Activated CD4-positive, alpha-beta T cell treated with anti-CD3 and anti-CD28 coated beads, Interleukin-10, Interleukin-2, amounts not matched to agents 100 ng/mL and 50 ng/mL, durations not matched to agents 16 hours and 8 hours (primary cell): ENCODE data around the gene TSPEAR.

ENCODE experiments used
- DNase-seq: peaks from one replicate; pipeline ENCODE4 v3.0.0-alpha.2; 2020

The TSPEAR gene

DNA sequence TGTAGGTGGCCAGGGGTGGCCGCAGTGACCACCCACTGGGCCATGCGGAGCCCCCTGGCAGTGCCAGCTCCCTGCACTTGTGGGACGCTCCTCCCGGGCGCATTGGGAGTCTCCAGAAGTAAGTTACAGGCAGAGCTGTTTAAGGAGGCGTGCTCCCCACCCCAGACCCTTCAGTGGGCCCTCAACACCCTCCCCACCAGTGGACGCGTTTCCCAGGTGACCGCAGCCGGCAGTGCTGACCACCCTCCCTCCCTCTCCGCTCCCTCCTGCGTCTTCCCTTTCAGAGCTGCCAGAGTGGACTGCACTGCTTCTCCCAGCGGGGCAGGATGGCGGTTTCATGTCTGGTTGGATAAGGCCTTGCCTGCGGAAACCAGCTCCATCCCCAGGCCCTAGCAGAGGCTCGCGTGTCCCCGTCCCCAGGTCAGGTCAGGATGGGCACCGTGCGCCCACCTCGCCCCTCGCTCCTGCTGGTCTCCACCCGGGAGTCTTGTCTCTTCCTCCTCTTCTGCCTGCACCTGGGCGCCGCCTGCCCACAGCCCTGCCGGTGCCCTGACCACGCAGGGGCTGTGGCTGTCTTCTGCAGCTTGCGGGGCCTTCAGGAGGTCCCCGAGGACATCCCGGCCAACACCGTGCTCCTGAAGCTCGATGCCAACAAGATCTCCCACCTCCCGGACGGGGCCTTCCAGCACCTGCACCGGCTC, 255.0 kb downstream of the TSPEAR start:
- DNase-seq = no peak

DNA sequence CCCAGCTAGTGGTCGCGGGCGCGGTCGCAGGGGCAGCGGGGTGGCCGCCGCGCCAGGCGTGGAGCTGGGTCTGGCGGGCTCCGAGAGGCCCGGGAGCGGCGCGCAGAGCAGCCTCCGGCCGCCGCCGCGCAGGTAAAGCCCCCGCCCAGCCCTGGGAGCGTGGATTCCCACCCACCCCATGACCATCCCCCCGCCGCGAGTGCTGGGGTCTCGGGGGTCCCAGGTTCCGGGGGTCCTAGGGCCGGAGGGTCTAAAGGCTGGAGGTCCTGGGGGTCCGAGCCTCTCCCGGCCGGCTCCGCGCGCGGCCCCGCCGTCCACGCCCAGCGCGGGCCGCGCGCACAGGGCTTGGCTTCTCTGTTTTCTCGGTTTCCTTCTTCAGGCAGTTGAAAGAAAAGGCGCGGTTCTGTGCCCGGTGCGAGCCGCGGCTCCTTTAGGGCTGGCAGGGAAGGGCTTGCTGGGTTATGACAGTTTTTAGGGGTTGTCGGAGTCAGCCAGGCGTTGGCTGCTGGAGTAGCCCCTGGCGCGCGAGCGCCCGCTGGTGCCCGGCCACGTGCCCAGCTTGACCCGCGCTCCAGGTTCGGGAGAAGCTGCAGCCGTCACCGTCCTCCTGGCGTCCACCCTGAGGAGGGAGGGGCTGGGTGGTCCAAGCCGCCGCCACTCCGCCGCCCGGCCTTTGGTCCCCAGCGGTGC, 255.7 kb downstream of the TSPEAR start:
- DNase-seq = peak; percentile 39

DNA sequence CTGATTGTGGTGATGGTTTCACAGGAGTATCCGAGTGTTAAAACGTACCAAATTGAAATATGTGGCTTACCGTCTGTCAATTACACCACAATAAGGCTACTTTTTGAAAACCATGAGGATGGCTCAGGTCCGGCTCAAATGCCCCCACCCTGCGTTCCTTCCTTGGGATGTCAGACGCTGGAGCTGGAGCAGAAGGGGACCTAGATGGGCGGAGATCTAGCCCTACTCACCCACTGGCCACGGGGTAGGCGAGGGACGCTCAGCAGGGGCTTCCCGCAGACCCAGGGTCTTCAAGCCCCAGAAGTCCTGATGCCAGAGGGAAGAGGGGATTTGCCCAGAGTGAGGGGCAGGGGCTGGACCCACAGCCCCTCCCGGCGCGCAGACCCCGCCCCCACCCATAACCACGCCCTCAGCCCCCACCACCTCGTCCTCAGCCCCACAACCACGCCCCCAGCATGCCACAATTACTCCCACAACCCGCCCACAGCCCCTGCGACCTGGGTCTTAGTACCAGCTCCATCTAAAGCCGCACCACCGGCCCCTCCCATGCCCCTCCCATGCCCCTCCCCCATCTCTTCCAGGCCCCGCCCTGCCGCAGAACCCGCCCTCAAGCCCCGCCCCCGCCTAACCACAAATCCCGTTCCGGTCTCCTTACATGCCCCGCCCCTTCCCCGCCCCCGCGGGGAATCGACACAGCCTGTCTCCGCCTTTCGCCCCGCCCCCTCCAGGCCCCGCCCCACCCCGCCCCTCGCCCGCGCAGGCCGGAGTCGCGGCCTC, 256.4 kb downstream of the TSPEAR start, which contains the start of gene LRRC3:
Gene LRRC3, plus strand, starts transcription at position 764 of the 777 bp plus-strand sequence. CDS start 1,135 bp downstream, outside the sequence.
- peak; percentile 88 for DNase-seq

DNA sequence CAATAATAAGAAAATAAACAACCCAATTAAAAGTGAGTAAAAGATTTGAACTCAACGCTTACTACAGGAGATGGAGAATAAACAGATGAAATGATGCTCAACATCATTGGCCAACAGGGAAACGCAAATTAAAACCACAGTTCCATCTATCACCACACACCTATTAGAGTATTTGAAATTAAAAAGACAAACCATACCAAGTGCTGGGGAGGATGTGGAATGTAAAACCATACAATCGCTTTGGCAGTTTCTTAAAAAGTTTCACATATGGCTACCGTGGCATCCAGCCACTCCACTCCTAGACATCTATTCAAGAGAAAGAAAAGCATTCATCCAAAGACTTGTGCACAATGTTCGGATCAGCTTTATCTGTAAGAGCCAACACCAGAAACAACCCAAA, 257.3 kb downstream of the TSPEAR start:
- no peak for DNase-seq

DNA sequence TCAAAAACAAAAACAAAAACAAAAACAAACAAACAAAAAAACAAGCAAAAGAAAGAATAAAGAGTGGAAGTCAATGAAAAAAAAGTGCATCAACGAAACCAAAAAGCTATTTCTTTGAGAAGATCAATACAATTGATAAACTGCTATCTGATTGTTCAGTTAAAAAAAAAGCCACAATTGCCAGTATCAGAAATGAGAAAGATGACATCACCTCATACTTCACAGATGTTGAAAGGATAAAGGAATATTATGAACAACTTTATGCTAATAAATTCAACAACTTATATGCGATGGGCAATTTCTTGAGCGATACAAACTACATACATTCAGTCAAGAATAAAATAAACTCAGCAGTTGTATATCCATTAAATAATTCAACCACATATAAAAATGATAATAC, 258.3 kb downstream of the TSPEAR start:
- DNase-seq = no peak

DNA sequence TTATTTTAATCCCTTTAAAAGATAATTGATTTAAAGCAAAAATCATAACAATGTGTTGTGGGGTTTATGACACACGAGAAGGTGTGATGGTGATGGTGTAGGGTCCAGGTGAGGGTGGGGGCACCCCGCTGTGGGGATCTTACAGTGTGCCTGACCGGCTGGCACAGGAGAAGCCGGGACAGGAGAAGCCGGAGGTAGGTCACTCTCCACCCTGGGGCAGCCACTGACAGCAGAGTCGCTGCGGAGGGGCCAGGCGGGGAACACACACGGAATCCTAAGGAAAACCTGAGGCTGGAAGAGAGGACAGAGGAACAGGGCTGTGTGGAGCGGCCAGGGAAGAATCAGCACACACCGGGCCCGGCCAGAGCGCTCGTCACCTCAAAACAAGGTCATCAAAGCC, 260.4 kb downstream of the TSPEAR start:
- no peak for DNase-seq

DNA sequence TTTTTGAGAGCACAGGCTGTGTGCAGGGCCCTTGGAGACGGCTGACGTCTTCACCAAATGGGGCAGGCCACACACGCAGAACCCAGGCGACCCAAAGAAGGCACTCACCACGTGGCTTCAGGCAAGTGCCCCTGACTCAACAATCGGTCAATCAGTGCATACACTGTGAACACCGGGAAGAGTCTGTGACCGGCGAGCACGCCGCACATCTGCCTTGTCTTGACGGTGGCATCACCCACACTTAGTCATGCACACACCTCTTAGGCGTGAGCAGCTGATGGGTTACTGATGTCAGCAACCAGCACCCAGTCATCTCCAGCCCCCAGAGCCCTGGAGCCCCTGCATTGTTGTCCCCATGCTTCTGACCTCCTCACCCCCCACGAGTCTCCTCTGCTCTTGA, 261.0 kb downstream of the TSPEAR start:
- no peak for DNase-seq

DNA sequence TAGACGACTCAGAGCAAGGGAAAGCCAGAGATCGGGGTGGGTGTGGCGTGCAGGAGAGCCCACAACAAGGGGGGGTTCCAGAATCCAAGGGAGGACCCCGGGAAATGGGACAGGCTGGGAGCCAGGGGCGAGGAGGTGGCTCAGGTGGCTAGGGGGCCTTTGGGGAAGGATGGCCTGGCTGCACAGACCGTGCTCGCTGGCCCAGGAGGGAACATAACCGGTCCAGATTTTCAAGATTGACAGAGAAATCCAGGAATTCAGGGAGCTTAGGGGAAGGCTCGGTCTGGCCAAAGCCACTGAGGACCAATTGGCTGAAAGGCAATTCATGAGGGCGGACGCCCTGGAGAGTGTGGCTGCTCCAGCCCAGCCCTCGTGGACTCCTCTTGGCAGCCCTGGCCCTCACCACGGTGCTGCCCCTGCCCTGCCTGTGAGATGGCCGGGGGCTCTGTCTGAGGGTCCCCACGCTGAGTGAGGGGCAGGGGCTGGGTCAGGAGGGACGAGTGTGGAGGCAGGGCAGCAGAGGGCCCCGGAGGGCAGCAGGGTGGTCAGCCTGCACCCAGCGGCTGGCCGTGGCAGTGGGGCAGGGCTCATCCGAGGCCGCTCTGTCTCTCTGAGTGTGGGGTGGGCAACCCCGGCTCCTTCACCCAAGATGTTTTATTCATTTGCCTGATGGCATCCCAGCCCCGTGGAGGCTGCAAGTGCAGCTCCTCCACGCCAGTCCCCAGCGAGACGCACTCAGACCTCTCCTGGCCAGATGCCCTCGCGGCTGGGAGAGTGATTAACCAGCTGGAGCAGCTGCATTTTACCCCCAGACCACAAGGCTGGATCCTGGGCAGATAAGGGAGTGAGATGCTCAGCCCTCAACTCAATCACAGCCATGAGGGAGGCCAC, 261.7 kb downstream of the TSPEAR start:
- no peak for DNase-seq

DNA sequence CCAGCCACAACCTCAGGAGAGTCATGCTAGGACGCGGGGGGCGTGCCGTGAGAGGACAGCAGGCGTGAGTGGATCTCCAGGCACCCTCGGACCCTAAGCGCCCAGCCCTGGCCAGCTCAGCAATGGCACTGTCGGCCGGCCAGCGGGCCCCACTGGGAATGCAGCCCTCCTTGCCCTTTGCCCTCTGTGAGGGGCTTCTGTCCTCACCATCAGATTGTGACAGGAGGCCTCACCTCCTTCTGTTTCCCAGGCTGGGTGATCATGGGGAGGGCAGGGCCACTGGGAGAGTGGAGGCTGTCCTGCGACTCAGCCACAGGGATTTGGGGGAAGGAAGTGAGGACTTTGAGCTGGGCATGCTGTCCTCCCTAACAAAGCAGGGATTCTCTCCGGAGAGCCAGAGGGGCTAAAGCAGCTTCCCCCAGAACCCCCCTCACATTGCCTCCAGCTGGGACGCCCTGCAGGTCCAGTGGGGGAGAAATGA, 262.7 kb downstream of the TSPEAR start:
- DNase-seq = no peak
